ENCODE measurements around the gene RMI2. TPM values are rescaled to one million over a fixed set of nuclear protein-coding genes. Genes with fewer than 3 reads are reported as not detected.
A peak's percentile ranks its signal among the peaks of the same experiment; 100 is the strongest.

RMI2 gene
- total and polyA plus RNA-seq, 2 of the 8 experiments (the other 6 are each of a cell fraction or from before 2014, with no cell fraction given), result 58.2 to 96.0 TPM

- TF ChIP-seq TEAD4 (IDR thresholded peaks at IDR 0.05; ENCODE audit: low read depth, low read length) (0 out of 2 replicates have a peak, but pooled peaks have one; percentile 21), USF2 (IDR thresholded peaks at IDR 0.05; ENCODE audit: low read length) (peak; percentile 49; the same call in 1 of the 2 replicates), EP300 (IDR thresholded peaks at IDR 0.05; ENCODE audit: borderline replicate concordance in 1 of 2, low read depth in 2 of 2, low read length in 2 of 2) (peak in 1 of 2 experiments; percentile 6; a peak in 1 of 3 replicates), TAF1 (IDR thresholded peaks at IDR 0.05; ENCODE audit: low read depth, low read length) (0 out of 2 replicates have a peak, but pooled peaks have one; percentile 26), MAX (IDR thresholded peaks at IDR 0.05) (peak; percentile 66), JUN (IDR thresholded peaks at IDR 0.05; ENCODE audit: low read depth, low read length) (no peak), POU5F1 (IDR thresholded peaks at IDR 0.05; ENCODE audit: low read depth, low read length) (0 out of 2 replicates have a peak, but pooled peaks have one; percentile 19), RNF2 (IDR thresholded peaks at IDR 0.05; ENCODE audit: borderline replicate concordance, low read depth, low read length, missing control alignments, poor library complexity, severe bottlenecking) (no peak), SP1 (IDR thresholded peaks at IDR 0.05; ENCODE audit: low read depth, low read length) (peak; percentile 60; the same call in 1 of the 2 replicates)
- H3K4me2 ChIP-seq (ENCODE audit: insufficient read depth in 1 of 2, low read depth in 2 of 2, low read length in 2 of 2), result peak overlapping the region; percentile 48 to 54
- peaks cover 26 to 45% (median 26%) of the 10 kb centered on the region in 4 experiments for H3K4me1 ChIP-seq (replicated peaks in 1 of 4; ENCODE audit: control insufficient read depth in 3 of 4, insufficient read depth in 4 of 4, low read length in 3 of 4)
- no peaks in the 10 kb centered on the region for H3K79me2 ChIP-seq (ENCODE audit: control insufficient read depth in 1 of 2, insufficient read depth in 2 of 2, low read length in 2 of 2)
- POLR2A ChIA-PET (ENCODE audit: partially characterized antibody), result interaction anchor here (0.6 to 5.1 kb wide), 14 partner anchors 10 to 369 kb away, joined by 3 to 29 read pairs (median 3); partner anchors contain the start of genes PRM1, PRM3 and SOCS1
- peak overlapping the region; percentile 100 for H2BK12ac ChIP-seq (ENCODE audit: low read depth, low read length)
- H4K8ac ChIP-seq (ENCODE audit: extremely low read depth, insufficient read depth, low read length), result peak overlapping the region; percentile 71; the same call in 1 of the 2 replicates
- peak overlapping the region; percentile 92; the same call in 1 of the 2 replicates for H2BK15ac ChIP-seq (ENCODE audit: low read length)
- CTCF ChIA-PET (ENCODE audit: partially characterized antibody), result interaction anchor here (0.6 to 1.9 kb wide), 11 partner anchors 9 to 350 kb away, joined by 3 to 4 read pairs (median 3); partner anchors contain the start of genes PRM3 and SOCS1
- H3K23me2 ChIP-seq (ENCODE audit: low read depth, low read length), result peaks cover 3% of the 10 kb centered on the region; the same call in 1 of the 2 replicates
- H4K5ac ChIP-seq (ENCODE audit: insufficient read length, low read depth, low read length), result peak overlapping the region; percentile 78
- H3K9me3 ChIP-seq (ENCODE audit: insufficient read depth in 2 of 2, low read depth in 1 of 2, low read length in 1 of 2), result no peaks in the 10 kb centered on the region
- H2AK5ac ChIP-seq (ENCODE audit: low read depth, low read length), result peak overlapping the region; percentile 94
- H3K27me3 ChIP-seq (replicated peaks in 1 of 4; ENCODE audit: control insufficient read depth in 3 of 4, extremely low read depth in 1 of 4, insufficient read depth in 3 of 4, low read length in 3 of 4), result no peaks in the 10 kb centered on the region
- H4K20me1 ChIP-seq (replicated peaks in 1 of 2; ENCODE audit: control insufficient read depth in 1 of 2, insufficient read depth in 2 of 2, low read length in 2 of 2), result no peaks in the 10 kb centered on the region
- H3K4ac ChIP-seq (replicated peaks; ENCODE audit: insufficient read length, low read depth, low read length), result peak overlapping the region; percentile 100
- H4K91ac ChIP-seq (replicated peaks; ENCODE audit: insufficient read length, low read length), result peak overlapping the region; percentile 100
- H3K9ac ChIP-seq (replicated peaks in 1 of 4; ENCODE audit: extremely low read depth in 1 of 4, low read depth in 3 of 4, low read length in 3 of 4), result no peak overlapping the region; a peak in 1 of 7 replicates
- peak overlapping the region; percentile 100 for H2BK120ac ChIP-seq (replicated peaks; ENCODE audit: low read depth, low read length)
- no peak overlapping the region for H3K14ac ChIP-seq (ENCODE audit: insufficient read length)
- 57% methylated on average over 7 of the region's 8 CpGs; no CpG with 5 or more reads in 1 of the 2 experiments for WGBS, 2 experiments (ENCODE audit: extremely low coverage in 1 of 2, insufficient coverage in 1 of 2, insufficient read length in 1 of 2, insufficient replicate concordance in 2 of 2, low coverage in 1 of 2, low lambda C conversion rate in 2 of 2, missing lambda C conversion rate in 1 of 2)
- peak overlapping the region; percentile 97 for H3K56ac ChIP-seq (replicated peaks; ENCODE audit: insufficient read length, low read depth, low read length)
- no peak overlapping the region for H2AFZ ChIP-seq (ENCODE audit: low read length)
- H3K27ac ChIP-seq (ENCODE audit: low read depth, low read length), result peak overlapping the region; percentile 61; the same call in 1 of the 2 replicates
- peak overlapping the region; percentile 100 for H3K18ac ChIP-seq (ENCODE audit: extremely low read depth, low read length)
- DNase-seq (ENCODE audit: low read depth in 1 of 2, low spot score in 2 of 2) (no peak), FAIRE-seq (no peak)
- H3K36me3 ChIP-seq (ENCODE audit: control insufficient read depth in 2 of 4, insufficient read depth in 4 of 4, low read length in 3 of 4), result no peaks in the 10 kb centered on the region
- H3K4me3 ChIP-seq (ENCODE audit: extremely low read depth in 1 of 4, insufficient read depth in 2 of 4, low read depth in 3 of 4, low read length in 4 of 4), result peak overlapping the region in 1 of 4 experiments; percentile 2; a peak in 1 of 8 replicates
- peak overlapping the region; percentile 100 for H2BK5ac ChIP-seq (ENCODE audit: low read depth, low read length)
- H2BK20ac ChIP-seq (ENCODE audit: low read length), result peak overlapping the region; percentile 100
- H3K79me1 ChIP-seq (ENCODE audit: low read depth, low read length), result no peaks in the 10 kb centered on the region
- no peak overlapping the region for H3K23ac ChIP-seq (ENCODE audit: insufficient read length)
These were observed 32.4 kb upstream of the RMI2 start for GRCh38 chr16:11312718-11313492.
